Erythroblast (primary cell): ENCODE results near the gene ZNF22.

Experiments
- GATA1 ChIP-seq: IDR thresholded peaks from 2 replicates; pipeline ENCODE4 v1.6.1; 2011; ENCODE audit warnings: low read depth, mild to moderate bottlenecking, control low read depth, low read length, moderate library complexity
- POLR2A ChIP-seq: IDR thresholded peaks from 2 replicates; pipeline ENCODE4 v1.6.1; 2011; ENCODE audit warnings: mild to moderate bottlenecking, low read length

DNA sequence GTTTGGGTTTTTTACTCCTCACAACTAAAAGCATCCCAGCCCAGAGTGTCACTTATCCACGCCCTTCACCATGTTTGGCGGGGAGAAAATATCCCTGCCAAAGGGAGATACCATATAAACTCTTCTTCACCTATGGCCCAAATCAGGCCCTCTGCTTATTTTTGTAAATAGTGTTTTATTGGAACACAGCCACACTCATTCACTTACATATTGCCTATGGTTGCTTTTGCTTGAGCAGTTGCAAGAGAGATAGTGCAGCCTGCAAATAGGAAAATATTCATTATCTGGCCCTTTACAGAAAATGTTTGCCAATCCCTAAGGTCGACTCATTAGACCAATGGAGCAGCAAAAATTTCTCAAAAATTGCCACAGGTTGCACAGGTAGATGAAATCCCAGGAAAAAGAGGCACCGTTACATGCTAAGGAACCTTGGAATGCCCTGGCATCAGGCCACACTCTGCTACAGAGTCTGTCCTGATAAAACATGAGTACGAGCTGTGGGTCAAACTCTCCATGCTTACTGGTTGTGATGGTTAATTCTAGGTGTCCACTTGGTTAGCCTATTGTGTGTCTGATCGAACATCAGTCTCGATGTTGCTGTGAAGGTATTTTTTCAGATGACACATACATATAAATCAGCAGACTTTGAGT lies 49.0 kb upstream of the ZNF22 start:
- TF ChIP-seq POLR2A (no peak), GATA1 (no peak)
